GM19043 (cell line): ENCODE measurements around the gene NFAM1.

Experiments used
- ATAC-seq: cut with Tn5 transposase; IDR thresholded peaks from one replicate; pipeline ENCODE4 v1.9.1; 2021; ENCODE audit warnings: low read depth; ENCODE audit not compliant: unreplicated experiment

Gene NFAM1

GRCh38 chr22:42363892-42364291 lies 68.3 kb downstream of the NFAM1 start:
- no peak for ATAC-seq

- ATAC-seq = no peak
These were observed 70.7 kb downstream of the NFAM1 start for GRCh38 chr22:42361523-42361922.

GRCh38 chr22:42360348-42360747 lies 71.9 kb downstream of the NFAM1 start:
- no peak for ATAC-seq

- ATAC-seq = no peak
These were observed 73.3 kb downstream of the NFAM1 start for GRCh38 chr22:42358643-42359558.

- ATAC-seq = no peak
These were observed 74.4 kb downstream of the NFAM1 start for GRCh38 chr22:42357634-42358296.

GRCh38 chr22:42357221-42357620 lies 75.0 kb downstream of the NFAM1 start:
- no peak for ATAC-seq

GRCh38 chr22:42356533-42356932 lies 75.7 kb downstream of the NFAM1 start:
- no peak for ATAC-seq

GRCh38 chr22:42353883-42354727 lies 78.1 kb downstream of the NFAM1 start:
- no peak for ATAC-seq

GRCh38 chr22:42350373-42350772 lies 81.8 kb downstream of the NFAM1 start:
- ATAC-seq = no peak

GRCh38 chr22:42347281-42347824 lies 84.8 kb downstream of the NFAM1 start:
- no peak for ATAC-seq

- no peak for ATAC-seq
These were observed 85.5 kb downstream of the NFAM1 start for GRCh38 chr22:42346722-42347121.

- ATAC-seq = no peak
These were observed 86.7 kb downstream of the NFAM1 start for GRCh38 chr22:42345458-42345857.

- ATAC-seq = no peak
These were observed 87.8 kb downstream of the NFAM1 start for GRCh38 chr22:42344361-42344905.

- ATAC-seq = no peak
These were observed 88.6 kb downstream of the NFAM1 start for GRCh38 chr22:42343531-42344081.

GRCh38 chr22:42343121-42343454 lies 89.1 kb downstream of the NFAM1 start:
- no peak for ATAC-seq

GRCh38 chr22:42342426-42343120 lies 89.6 kb downstream of the NFAM1 start:
- ATAC-seq = no peak

GRCh38 chr22:42341779-42342178 lies 90.4 kb downstream of the NFAM1 start:
- no peak for ATAC-seq

- ATAC-seq = no peak
These were observed 91.3 kb downstream of the NFAM1 start for GRCh38 chr22:42340829-42341383.

GRCh38 chr22:42340150-42340549 lies 92.1 kb downstream of the NFAM1 start:
- no peak for ATAC-seq
